K562 (cell line): ENCODE data around the gene KIF1A. TPM values are rescaled to one million over a fixed set of nuclear protein-coding genes. Genes with fewer than 3 reads are reported as not detected.

Experiments
- ATAC-seq: fragments of 200-7000 bp; cut with Tn5 transposase; 3 replicates; pipeline ENCODE4 v1.9.1; 2020; ENCODE audit warnings: moderate library complexity
- BruUV-seq: library from RNA; stranded (reverse); fragments of 400-500 nt; replicated peaks from 2 replicates; lab custom pipeline; 2021; lab: Mats Ljungman, UMichigan
- CTCF ChIA-PET: fragments of 300-600 bp; formaldehyde crosslinking; extraction: SDS; loops from one replicate; lab custom pipeline; 2021; ENCODE audit warnings: low intra/inter-chr PET ratio; lab: Yijun Ruan, JAX
- POLR2A ChIA-PET: fragments of 300-600, 350-650 bp; sonication (Branson Sonifier 250); formaldehyde crosslinking; extraction: SDS; loops from one replicate; lab custom pipeline; 2021; ENCODE audit warnings: antibody characterized with exemption, inconsistent platforms; lab: Yijun Ruan, JAX
- DNase-seq, 4 experiments: peaks; one replicate each; pipeline versions ENCODE4 v3.0.0 to v3.0.0-alpha.2; 2011 to 2018; ENCODE audit warnings: low spot score in 3 of 4, mixed read lengths in 3 of 4; ENCODE audit errors: extremely low read depth in 1 of 4
- FAIRE-seq: peaks from 2 replicates; lab custom pipeline; 2011; peaks lifted over from hg19 to GRCh38; lab: Jason Lieb, UNC
- H2AFZ ChIP-seq: 2 replicates; pipeline ENCODE4 v1.6.0; 2011; ENCODE audit warnings: low read depth, low read length, control low read depth, inconsistent platforms
- H3K27ac ChIP-seq: fragments of 200-600 bp; 3 replicates; pipeline ENCODE4 v1.8.0; 2011; ENCODE audit warnings: low read depth, mild to moderate bottlenecking, control low read depth, inconsistent platforms, low read length, moderate library complexity, mixed read lengths; ENCODE audit errors: extremely low read depth
- H3K27me3 ChIP-seq, 2 experiments: fragments of 300-600 bp in 1 of 2; 2 replicates in 1 of 2; 3 replicates in 1 of 2; pipeline versions ENCODE4 v1.6.0 to v1.8.0; 2011; ENCODE audit warnings: inconsistent platforms in 2 of 2, low read length in 2 of 2, mild to moderate bottlenecking in 1 of 2, mixed read lengths in 1 of 2, moderate library complexity in 1 of 2; ENCODE audit not compliant: control insufficient read depth in 2 of 2, insufficient read depth in 2 of 2
- H3K36me3 ChIP-seq: fragments of 300-600 bp; 3 replicates; pipeline ENCODE4 v1.8.0; 2011; ENCODE audit warnings: mild to moderate bottlenecking, low read length, inconsistent platforms; ENCODE audit not compliant: control insufficient read depth, insufficient read depth
- H3K4me1 ChIP-seq, 2 experiments: fragments of 200-600 bp in 1 of 2; replicated peaks in 1 of 2; 2 replicates in 1 of 2; 3 replicates in 1 of 2; pipeline versions ENCODE4 v1.5.1 to v1.8.0; 2011; ENCODE audit warnings: inconsistent platforms in 2 of 2, low read length in 2 of 2, mild to moderate bottlenecking in 1 of 2, mixed read lengths in 1 of 2, moderate library complexity in 1 of 2; ENCODE audit not compliant: control insufficient read depth in 2 of 2, insufficient read depth in 2 of 2
- H3K4me2 ChIP-seq: 2 replicates; pipeline ENCODE4 v1.6.1; 2011; ENCODE audit warnings: low read length, control low read depth, inconsistent platforms, mixed read lengths; ENCODE audit not compliant: insufficient read depth
- H3K4me3 ChIP-seq: fragments of 200-600 bp; sonication (generic), shearing (Covaris generic); 2 replicates; pipeline ENCODE4 v1.5.1; 2016; ENCODE audit warnings: control low read depth, inconsistent platforms
- H3K79me2 ChIP-seq: fragments of 200-600 bp; 3 replicates; pipeline ENCODE4 v1.8.0; 2011; ENCODE audit warnings: low read length, inconsistent platforms; ENCODE audit not compliant: control insufficient read depth, insufficient read depth
- H3K9ac ChIP-seq, 2 experiments: 2 replicates each; pipeline versions ENCODE4 v1.6.0 to v1.6.1; 2011; ENCODE audit warnings: low read depth in 2 of 2, low read length in 2 of 2, control low read depth in 1 of 2, inconsistent platforms in 1 of 2, mild to moderate bottlenecking in 1 of 2, mixed read lengths in 1 of 2; ENCODE audit not compliant: insufficient read depth in 1 of 2
- H3K9me1 ChIP-seq: one replicate; pipeline ENCODE4 v1.6.0; 2011; ENCODE audit warnings: inconsistent platforms, mild to moderate bottlenecking, low read length, moderate library complexity; ENCODE audit not compliant: control insufficient read depth, insufficient read depth
- H3K9me3 ChIP-seq: replicated peaks from 2 replicates; pipeline ENCODE4 v1.5.1; 2011; ENCODE audit warnings: low read depth, low read length, inconsistent platforms; ENCODE audit not compliant: control insufficient read depth, insufficient read depth
- H4K20me1 ChIP-seq: replicated peaks from 2 replicates; pipeline ENCODE4 v1.6.1; 2011; ENCODE audit warnings: low read length, inconsistent platforms, mixed read lengths; ENCODE audit not compliant: control insufficient read depth, insufficient read depth
- FOSL1 ChIP-seq: fragments of 200-800 bp; sonication (Bioruptor generic); conservative IDR thresholded peaks from 2 replicates; pipeline ENCODE4 v1.6.1; 2016; ENCODE audit warnings: missing genetic modification characterization, missing compliant biosample characterization
- MCM2 ChIP-seq: fragments of 450-650 bp; IDR thresholded peaks from 2 replicates; pipeline ENCODE4 v1.6.1; 2017; ENCODE audit warnings: low read depth, mild to moderate bottlenecking
- TAF1 ChIP-seq: IDR thresholded peaks from 2 replicates; pipeline ENCODE4 v1.6.1; 2011; ENCODE audit warnings: mild to moderate bottlenecking, low read length, moderate library complexity; ENCODE audit not compliant: insufficient read depth, control insufficient read depth, severe bottlenecking; ENCODE audit errors: extremely low read depth
- ZBTB7A ChIP-seq: IDR thresholded peaks from 2 replicates; pipeline ENCODE4 v1.6.1; 2011; ENCODE audit warnings: low read depth, mild to moderate bottlenecking, low read length, moderate library complexity, borderline replicate concordance; ENCODE audit not compliant: control insufficient read depth
- ZNF140 ChIP-seq: fragments of 250-450 bp; sonication (Bioruptor Pico); IDR thresholded peaks from 2 replicates; pipeline ENCODE4 v1.8.0; 2021; ENCODE audit warnings: moderate library complexity, mild to moderate bottlenecking, inconsistent platforms
- ZNF561 ChIP-seq: fragments of 450-650 bp; formaldehyde crosslinking; conservative IDR thresholded peaks from 2 replicates; pipeline ENCODE4 v1.4.0; 2020; ENCODE audit warnings: mild to moderate bottlenecking, moderate library complexity
- WGBS: fragments of 100-300 bp; shearing (Covaris generic); methylation state at CpG from one replicate; pipeline ENCODE4 v1.1.6; 2016; ENCODE audit warnings: low coverage, mixed read lengths; ENCODE audit not compliant: insufficient coverage; ENCODE audit errors: missing lambda C conversion rate; 5-methylcytosine and 5-hydroxymethylcytosine counted together
- in situ Hi-C: fragments of 300-500 bp; cut with MboI; formaldehyde crosslinking; loops from 4 replicates; pipeline ENCODE4 v1.15.0; 2018; ENCODE audit warnings: inconsistent platforms, mixed read lengths
- intact Hi-C: fragments of 100-400 bp; cut with micrococcal nuclease; formaldehyde crosslinking; loops from 2 replicates; pipeline ENCODE4 v1.14.2; 2022
- polyA plus RNA-seq, 8 experiments: library from polyadenylated mRNA; depleted of rRNA in 4 of 8; stranded (reverse) in 5 of 8; unstranded in 3 of 8; fragments of >200 nt; fragmentation: Nextera tagmentation in 2 of 8; fragmentation: Illumina TruSeq in 1 of 8; extraction: Ambion mirVana in 2 of 8; extraction: Trizol in 1 of 8; gene quantifications; 2 replicates each; pipeline versions ENCODE4 v1.2.1 to v1.2.3, GENCODE V29; 2011 to 2014; ENCODE audit warnings: inconsistent platforms in 1 of 8, missing spikeins in 1 of 8
- total RNA-seq, 7 experiments: library from RNA; depleted of rRNA in 6 of 7; stranded (reverse); fragments of >200 nt in 6 of 7; fragmentation: Illumina TruSeq in 2 of 7; extraction: Trizol in 2 of 7; gene quantifications; 2 replicates each; pipeline versions ENCODE4 v1.2.1 to v1.2.3, GENCODE V29; 2011 to 2021; ENCODE audit warnings: low replicate concordance in 1 of 7
- TF ChIP-seq, protein P1 (sequence below): IDR thresholded peaks from 2 replicates; pipeline ENCODE4 v1.6.1; 2012; ENCODE audit warnings: low read depth, low read length, improper control_type of control experiment, borderline replicate concordance
- TF ChIP-seq, protein P2 (sequence below): fragments of 250-450 bp; sonication (Bioruptor Pico); IDR thresholded peaks from 2 replicates; pipeline ENCODE4 v1.5.0; 2020; ENCODE audit warnings: mild to moderate bottlenecking, borderline replicate concordance
- TF ChIP-seq, protein P3 (sequence below): sonication (generic); IDR thresholded peaks from 2 replicates; pipeline ENCODE4 v1.6.1; 2016
- TF ChIP-seq, protein P4 (sequence below): fragments of 450-650 bp; formaldehyde crosslinking; IDR thresholded peaks from 2 replicates; pipeline ENCODE4 v1.4.0; 2020; ENCODE audit warnings: mild to moderate bottlenecking, moderate library complexity

The KIF1A gene
- total and polyA plus RNA-seq, 9 of the 15 experiments (the other 6 are each of a cell fraction or from before 2014, with no cell fraction given) = 0.07 to 1.4 (median 0.45) TPM; not detected in 2

DNA sequence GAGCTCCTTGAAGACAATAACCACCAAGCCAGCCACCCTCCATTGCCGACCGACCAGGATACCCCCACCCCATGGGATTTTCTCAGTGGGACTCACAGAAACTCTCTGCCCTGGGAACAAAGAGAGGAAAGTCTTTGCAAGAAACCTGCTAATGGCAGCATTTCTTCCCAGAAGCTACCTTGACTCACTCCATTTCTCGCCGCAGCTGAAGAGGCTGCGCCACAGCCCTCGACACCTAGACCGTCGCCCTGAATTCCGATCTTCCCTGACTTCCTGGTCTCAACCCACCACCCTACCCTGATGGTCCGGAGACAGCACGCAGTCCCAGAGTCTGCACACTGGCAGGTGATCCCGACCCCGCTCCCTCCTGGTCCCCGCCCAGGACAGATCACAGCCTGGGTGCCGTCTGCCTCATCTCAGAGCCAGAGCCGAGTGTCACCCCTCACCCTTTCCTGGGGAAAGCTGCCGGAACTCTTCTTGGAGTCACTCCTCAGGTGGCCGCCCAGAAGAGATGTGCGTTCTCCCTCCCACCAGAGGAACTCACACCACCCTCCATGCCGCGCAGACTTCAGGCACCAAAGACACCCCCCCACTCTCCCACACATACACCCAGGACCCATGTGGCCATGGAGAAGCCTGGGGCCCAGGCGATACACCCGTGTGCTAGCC, 103.8 kb downstream of the KIF1A start:
- Histone ChIP-seq H3K27ac (no peak overlapping the region), H2AFZ (no peak overlapping the region), H3K4me1 (no peaks in the 10 kb centered on the region; a peak in 1 of 5 replicates), H4K20me1 (no peaks in the 10 kb centered on the region), H3K9me3 (no peaks in the 10 kb centered on the region), H3K4me2 (no peak overlapping the region), H3K9me1 (no peaks in the 10 kb centered on the region), H3K27me3 (peaks cover 7 to 91% of the 10 kb centered on the region in 2 experiments; a peak in 3 of 5 replicates), H3K4me3 (no peak overlapping the region), H3K79me2 (no peaks in the 10 kb centered on the region), H3K9ac (no peak overlapping the region), H3K36me3 (no peaks in the 10 kb centered on the region)
- 11% methylated on average over 13 of the region's 23 CpGs for WGBS
- intact Hi-C loops = no loop called here
- DNase-seq = no peak
- BruUV-seq = no TSS peak
- ChIA-PET CTCF (no interaction called here), POLR2A (interaction anchor here (1.1 kb wide), 1 partner anchor 105 kb away, joined by 3 read pairs; no protein-coding TSS in a partner anchor)
- TF ChIP-seq FOSL1 (tag) = no peak
- TF ChIP-seq, protein P1, sequence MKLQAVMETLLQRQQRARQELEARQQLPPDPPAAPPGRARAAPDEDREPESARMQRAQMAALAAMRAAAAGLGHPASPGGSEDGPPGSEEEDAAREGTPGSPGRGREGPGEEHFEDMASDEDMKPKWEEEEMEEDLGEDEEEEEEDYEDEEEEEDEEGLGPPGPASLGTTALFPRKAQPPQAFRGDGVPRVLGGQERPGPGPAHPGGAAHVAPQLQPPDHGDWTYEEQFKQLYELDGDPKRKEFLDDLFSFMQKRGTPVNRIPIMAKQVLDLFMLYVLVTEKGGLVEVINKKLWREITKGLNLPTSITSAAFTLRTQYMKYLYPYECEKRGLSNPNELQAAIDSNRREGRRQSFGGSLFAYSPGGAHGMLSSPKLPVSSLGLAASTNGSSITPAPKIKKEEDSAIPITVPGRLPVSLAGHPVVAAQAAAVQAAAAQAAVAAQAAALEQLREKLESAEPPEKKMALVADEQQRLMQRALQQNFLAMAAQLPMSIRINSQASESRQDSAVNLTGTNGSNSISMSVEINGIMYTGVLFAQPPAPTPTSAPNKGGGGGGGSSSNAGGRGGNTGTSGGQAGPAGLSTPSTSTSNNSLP = no peak
- TF ChIP-seq, protein P2, sequence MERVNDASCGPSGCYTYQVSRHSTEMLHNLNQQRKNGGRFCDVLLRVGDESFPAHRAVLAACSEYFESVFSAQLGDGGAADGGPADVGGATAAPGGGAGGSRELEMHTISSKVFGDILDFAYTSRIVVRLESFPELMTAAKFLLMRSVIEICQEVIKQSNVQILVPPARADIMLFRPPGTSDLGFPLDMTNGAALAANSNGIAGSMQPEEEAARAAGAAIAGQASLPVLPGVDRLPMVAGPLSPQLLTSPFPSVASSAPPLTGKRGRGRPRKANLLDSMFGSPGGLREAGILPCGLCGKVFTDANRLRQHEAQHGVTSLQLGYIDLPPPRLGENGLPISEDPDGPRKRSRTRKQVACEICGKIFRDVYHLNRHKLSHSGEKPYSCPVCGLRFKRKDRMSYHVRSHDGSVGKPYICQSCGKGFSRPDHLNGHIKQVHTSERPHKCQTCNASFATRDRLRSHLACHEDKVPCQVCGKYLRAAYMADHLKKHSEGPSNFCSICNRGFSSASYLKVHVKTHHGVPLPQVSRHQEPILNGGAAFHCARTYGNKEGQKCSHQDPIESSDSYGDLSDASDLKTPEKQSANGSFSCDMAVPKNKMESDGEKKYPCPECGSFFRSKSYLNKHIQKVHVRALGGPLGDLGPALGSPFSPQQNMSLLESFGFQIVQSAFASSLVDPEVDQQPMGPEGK (CRISPR knock-in tag) = no peak
- TF ChIP-seq, protein P3, sequence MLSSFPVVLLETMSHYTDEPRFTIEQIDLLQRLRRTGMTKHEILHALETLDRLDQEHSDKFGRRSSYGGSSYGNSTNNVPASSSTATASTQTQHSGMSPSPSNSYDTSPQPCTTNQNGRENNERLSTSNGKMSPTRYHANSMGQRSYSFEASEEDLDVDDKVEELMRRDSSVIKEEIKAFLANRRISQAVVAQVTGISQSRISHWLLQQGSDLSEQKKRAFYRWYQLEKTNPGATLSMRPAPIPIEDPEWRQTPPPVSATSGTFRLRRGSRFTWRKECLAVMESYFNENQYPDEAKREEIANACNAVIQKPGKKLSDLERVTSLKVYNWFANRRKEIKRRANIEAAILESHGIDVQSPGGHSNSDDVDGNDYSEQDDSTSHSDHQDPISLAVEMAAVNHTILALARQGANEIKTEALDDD = no peak
- no peak for TF ChIP-seq MCM2
- no peak for TF ChIP-seq ZBTB7A
- TF ChIP-seq ZNF140 (CRISPR knock-in tag) = no peak
- no peak for TF ChIP-seq ZNF561 (CRISPR knock-in tag)
- no peak for TF ChIP-seq TAF1
- TF ChIP-seq, protein P4, sequence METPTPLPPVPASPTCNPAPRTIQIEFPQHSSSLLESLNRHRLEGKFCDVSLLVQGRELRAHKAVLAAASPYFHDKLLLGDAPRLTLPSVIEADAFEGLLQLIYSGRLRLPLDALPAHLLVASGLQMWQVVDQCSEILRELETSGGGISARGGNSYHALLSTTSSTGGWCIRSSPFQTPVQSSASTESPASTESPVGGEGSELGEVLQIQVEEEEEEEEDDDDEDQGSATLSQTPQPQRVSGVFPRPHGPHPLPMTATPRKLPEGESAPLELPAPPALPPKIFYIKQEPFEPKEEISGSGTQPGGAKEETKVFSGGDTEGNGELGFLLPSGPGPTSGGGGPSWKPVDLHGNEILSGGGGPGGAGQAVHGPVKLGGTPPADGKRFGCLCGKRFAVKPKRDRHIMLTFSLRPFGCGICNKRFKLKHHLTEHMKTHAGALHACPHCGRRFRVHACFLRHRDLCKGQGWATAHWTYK (CRISPR knock-in tag) = no peak
- FAIRE-seq = no peak
- no peak for ATAC-seq
- in situ Hi-C loops = no loop called here
